DMS 273 (cell line): ENCODE results near the gene TRDN.
"Not testable (repeated sequence)": the region's sequence is repeated elsewhere in the genome, so short reads cannot be mapped to it uniquely, and the experiment has no call there.

ENCODE experiments used
- DNase-seq: peaks from one replicate; lab custom pipeline; 2025; ENCODE audit not compliant: unreplicated experiment; lab: John Stamatoyannopoulos, UW

Gene TRDN

GRCh38 chr6:123565529-123565928, 71.2 kb downstream of the TRDN start:
- no peak for DNase-seq

- DNase-seq, result peak; percentile 44
Measured at GRCh38 chr6:123564361-123564760, 72.4 kb downstream of the TRDN start.

DNA sequence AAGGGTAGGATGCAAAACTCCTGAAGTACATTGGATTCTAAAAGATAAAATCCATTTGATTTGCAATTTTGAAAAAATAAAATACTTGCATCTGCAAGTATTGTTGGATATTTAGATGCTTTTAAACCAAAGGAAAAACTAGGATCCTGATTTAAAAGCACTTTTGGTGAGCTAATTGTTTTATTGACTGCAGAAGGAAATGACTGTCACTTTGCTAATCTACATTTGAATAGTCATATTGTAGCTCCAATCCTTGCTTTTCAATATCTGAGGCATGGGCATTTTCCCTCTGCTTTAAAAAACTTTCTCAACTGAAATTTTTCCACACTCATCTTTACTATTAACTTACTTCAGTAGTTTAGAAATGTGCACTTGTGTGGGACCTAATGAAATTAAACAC, 74.1 kb downstream of the TRDN start:
- no peak for DNase-seq

DNA sequence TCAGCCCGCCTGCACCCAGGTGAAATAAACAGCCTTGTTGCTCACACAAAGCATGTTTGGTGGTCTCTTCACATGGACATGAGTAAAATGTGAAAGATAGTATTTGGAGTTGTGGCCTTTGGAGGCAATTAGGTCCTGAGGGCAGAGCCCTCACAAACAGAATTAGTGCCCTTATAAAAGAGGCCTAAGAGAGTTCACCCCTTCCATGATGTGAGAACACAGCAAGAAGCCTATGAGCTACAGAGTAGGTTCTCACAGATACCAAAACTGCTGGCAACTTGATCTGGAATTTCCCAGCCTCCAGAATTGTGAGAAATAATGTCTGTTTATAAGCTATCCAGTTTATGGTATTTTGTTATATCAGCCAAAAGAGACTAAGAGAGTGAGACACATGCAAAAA, 74.5 kb downstream of the TRDN start:
- DNase-seq, result no peak

- not testable (repeated sequence) for DNase-seq
Measured at GRCh38 chr6:123559816-123560215, 76.9 kb downstream of the TRDN start.

DNA sequence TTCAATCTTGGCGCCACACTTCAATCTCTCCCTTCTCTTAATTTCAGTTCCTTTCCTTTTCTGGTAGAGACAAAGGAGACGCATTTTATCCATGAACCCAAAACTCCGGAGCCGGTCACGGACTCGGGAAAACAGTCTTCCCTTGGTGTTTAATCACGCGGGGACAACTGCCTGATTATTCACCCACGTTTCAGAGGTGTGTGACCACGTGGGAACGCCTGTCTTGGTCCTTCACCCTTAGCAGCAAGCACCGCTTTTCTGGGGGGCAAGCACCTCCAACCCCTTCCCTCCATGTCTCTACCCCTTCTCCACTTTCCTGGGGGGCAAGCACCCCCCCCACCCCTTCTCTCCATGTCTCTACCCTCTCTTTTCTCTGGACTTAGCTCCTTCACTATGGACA, 79.3 kb downstream of the TRDN start:
- DNase-seq, result not testable (repeated sequence)

GRCh38 chr6:123551939-123552707, 84.6 kb downstream of the TRDN start:
- DNase-seq, result no peak

GRCh38 chr6:123550052-123550617, 86.6 kb downstream of the TRDN start:
- no peak for DNase-seq

- DNase-seq, result no peak
Measured at GRCh38 chr6:123549476-123549875, 87.3 kb downstream of the TRDN start.

- no peak for DNase-seq
Measured at GRCh38 chr6:123547216-123547978, 89.4 kb downstream of the TRDN start.

DNA sequence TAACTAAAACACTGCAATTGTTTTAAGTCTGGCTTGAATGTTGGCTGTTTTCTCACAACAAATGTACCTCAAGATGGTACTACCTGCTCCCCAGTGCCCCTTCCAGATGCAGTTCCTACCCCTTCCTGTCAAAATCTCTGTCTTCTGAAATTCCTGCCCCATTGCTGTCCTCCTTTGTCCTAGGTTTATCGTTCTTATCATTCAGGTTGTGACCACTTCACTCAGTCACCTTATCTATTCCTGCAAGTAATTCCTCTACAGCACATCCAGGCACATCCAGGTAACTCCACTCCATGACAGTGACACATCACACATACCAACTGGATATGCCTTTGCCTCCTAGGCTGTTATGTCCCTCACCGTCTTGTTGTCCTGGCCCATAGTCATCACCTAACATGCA, 90.2 kb downstream of the TRDN start:
- no peak for DNase-seq

GRCh38 chr6:123541462-123541861, 95.3 kb downstream of the TRDN start:
- DNase-seq, result no peak

DNA sequence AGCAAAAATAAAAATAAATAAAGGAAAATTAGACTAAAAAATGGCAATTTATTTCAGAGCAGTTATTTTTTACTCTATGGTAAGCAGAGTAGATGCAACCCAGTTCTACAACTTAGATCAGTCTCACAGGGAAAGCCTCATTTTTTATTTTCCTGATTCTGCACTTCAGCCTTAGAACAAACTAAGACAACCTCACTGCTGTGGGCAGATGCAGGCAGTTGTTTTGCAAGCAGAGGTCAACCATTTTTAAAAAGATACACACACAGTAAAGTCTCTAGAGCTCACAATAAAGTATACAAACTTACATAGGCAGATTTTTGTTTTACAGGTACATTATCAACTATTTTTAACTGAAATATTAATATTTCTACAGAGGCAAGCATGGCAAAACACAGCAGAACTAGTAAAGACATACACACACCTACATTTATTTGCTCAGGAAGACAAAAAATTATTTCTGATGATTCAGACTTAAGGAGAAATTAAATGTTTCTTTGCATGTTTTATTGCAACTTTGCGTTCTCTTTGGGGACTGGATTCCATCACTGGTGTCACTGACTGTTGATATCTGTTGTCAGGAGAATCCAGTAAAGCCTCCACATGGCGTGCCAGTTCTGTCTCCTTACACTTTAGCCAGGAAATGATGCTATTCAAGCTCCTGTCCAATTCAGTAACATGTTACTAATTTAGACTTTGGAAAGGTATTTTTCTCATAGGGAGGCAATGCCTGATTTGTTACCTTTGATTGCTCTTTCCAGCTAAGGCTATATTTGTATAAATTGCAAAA, 102.7 kb downstream of the TRDN start:
- DNase-seq, result no peak

- DNase-seq, result peak; percentile 16
Measured at GRCh38 chr6:123529843-123530242, 106.9 kb downstream of the TRDN start.

GRCh38 chr6:123529058-123529457, 107.7 kb downstream of the TRDN start:
- DNase-seq, result no peak

DNA sequence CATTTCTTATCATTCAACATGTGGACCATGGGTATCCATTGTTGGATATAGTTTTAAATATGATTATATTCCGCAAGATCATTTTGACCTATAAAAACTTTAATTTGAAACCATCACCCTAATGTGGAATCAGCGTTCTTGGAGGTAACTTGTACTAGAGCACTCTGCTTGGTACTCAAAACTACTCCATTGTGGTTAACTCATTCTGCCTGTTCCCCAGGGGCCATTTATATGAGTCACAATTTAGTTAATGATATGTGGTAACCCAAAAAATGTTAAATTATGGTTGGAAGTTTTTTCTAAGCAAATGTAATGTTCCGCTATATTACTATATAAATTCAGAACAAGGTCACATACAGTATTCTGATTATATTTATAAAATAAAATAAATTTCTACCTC, 109.3 kb downstream of the TRDN start:
- DNase-seq, result no peak

DNA sequence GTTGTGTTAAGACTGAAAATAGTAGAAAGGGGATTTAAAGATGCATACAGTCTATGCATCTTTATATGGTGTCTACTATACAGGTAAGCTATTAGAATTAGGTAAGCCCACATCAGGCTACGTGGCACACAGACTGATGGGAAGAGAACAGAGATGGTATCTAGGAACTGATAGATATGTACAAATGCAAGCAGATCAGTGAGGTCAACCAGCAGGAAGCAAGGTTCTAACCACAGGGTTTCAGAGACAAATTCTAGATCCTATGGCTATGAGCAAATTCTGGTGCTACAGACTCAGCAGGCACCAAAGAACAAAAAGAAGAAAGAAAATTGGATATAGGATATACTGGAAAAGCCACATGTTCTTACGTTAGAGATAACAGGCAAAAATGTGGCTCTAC, 110.6 kb downstream of the TRDN start:
- no peak for DNase-seq

GRCh38 chr6:123524781-123525180, 112.0 kb downstream of the TRDN start:
- peak; percentile 11 for DNase-seq

DNA sequence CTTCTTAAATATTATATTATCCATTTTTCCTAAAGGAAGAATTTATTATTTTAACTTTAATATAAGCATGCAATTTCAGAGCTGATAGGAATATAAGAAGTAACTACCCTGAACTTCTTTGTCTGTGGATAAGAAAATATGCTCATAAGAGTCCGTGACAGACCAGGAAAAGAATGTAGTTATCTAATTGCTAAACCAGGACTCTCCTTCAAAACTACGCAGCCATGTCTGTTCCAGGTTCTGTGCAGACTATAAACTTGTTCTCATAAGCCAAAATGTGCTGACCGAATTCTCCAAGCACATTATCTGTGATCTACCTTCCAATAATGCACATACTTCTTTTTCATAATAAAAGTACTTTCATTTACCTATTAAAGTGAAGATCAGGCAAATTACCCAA, 116.5 kb downstream of the TRDN start:
- DNase-seq, result no peak

- DNase-seq, result peak; percentile 14
Measured at GRCh38 chr6:123519189-123519505, 117.6 kb downstream of the TRDN start.

- DNase-seq, result peak; percentile 9
Measured at GRCh38 chr6:123518441-123519188, 118.1 kb downstream of the TRDN start.
